LHCN-M2 (cell line): Measurements from ENCODE around the gene BIN1. TPM values are rescaled to one million over a fixed set of nuclear protein-coding genes. Genes with fewer than 3 reads are reported as not detected.
A peak's percentile ranks its signal among the peaks of the same experiment; 100 is the strongest.

Source experiments
- DNase-seq: peaks from one replicate; pipeline ENCODE4 v3.0.0-alpha.2; 2012; ENCODE audit warnings: low read depth
- total RNA-seq: library from RNA; depleted of rRNA; stranded (reverse); fragments of >200 nt; gene quantifications from 2 replicates; pipeline ENCODE4 v1.2.3, GENCODE V29; 2014

The BIN1 gene
- total RNA-seq, 1 experiment from 2014 or later = 174 TPM

DNA sequence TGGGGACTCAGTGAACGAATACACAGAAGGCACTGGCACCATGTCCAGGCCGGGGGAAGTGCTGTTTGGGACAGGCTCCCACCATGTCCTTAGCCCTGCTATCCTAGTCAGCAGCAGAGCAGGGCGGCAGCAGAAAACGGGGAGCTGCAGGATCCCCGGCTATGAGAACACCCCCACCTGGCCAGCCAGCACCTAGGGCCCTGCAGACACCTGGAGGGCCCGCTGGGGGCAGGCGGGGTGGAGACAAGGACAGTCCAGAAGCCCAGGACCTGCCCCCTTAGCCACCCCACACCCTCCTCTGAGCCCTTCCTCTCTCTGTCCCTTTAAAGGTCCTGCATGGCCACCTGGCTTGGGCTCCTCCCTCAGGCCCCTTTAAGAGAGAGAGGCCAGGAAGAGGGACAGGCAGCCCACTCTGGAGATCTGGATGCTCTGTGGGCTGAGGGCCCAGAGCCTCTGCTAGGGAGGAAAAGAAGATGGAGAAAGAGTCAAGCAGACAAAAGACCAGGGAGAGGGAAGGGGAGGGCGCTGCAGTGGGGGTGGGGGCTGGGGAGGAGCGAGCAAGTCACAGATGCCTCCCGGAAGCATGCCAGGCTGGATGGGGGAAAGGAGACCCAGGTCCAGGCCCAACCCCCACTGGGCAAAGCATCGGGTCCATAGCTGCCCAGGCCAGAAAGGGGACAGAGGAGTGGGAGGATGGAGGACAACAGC lies 48.6 kb downstream of the BIN1 start:
- no peak for DNase-seq

DNA sequence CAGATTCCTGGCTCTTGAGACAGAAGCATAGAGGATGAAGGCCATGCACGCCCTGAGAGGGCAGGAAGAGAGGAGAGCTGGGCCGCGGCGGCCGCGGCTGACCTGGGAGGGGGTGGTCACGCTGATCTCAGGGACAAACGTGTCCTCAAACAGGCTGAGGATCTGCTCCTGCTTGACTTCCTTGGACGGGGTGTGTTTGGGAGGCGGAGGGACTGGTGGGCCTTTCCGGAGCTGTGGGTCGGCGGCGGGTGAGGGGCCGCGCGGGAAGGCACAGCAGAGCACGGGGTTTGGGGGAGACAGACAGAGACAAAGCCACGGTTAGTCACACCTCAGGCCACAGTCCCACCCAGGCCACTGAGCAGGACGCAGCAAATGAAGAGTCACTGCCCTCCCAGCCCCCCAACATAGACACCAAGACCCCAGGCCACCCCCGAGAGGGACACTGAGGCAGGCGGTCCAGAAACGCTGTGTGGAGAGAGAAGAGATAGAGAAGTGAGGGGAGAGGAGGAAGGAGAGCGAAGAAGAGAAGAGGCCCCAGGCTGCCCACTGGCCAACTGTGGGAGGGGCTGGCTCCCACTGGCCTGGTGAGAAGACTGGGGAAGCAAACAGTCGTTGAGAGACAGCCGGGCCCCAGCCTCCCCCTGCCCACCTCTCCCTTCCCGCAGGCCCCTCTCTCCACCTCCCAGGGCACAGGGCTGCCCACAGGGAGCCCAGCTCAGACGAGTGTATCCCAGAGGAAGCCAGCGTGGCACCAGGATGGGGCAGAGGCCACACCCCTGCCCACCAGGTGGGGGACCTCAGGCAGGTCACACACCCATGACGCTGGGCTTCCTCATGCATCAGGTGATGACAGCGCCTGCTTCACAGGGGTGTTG lies 49.3 kb downstream of the BIN1 start:
- no peak for DNase-seq

DNA sequence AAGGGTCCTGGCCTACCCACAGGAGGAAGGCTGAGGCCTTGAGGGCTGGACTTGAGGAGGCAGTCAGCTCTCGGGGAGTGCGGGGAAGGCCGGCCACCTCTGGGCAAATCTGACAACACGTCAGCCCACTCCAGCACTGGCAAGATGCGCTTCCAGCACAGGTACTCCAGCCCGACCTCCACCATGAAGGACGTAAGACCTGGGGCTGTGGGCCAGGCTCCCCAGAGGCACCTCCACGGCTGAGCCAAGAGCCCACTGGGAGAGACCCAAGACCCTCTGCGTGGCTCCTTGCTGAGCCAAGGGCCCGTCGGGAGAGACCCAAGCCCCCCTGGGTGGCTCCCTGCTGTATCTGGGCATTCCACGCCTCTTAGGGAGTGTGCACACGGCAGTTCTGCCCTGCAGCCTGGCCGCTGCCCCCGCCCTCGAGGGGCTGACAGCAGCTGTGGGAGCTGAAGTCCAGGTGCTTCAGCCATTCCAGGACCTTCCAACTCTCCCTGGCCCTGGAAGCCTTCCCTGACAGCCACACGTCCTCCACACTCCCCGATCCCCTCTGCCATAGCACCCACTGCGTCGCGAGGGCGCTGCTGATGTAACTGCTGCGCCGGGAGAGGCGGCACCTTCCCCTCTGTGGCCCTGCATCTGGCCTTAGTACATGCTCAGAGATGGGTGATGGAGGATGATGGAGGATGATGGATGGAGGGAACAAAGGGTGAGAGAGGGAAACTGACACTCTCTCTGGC lies 50.2 kb downstream of the BIN1 start:
- DNase-seq = no peak

DNA sequence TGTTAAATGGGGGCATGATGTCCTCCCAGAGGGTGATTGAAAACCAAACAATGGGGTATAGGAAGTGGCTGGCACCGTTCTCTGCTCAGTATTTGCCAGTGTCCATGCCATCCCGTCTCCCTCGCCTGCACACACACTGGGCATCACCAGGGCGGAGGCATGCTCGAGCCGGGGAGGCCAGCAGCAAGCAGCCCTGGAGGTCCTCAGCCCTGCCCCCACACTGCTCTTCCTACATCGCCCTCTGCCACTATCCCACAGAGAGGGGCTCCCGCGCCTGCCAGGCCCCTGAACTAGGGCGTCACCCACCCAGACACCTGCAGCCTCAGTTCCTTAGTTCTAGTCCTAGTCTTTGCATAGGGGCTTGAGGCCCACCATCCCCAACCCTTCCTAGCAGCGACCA lies 50.9 kb downstream of the BIN1 start:
- no peak for DNase-seq

DNA sequence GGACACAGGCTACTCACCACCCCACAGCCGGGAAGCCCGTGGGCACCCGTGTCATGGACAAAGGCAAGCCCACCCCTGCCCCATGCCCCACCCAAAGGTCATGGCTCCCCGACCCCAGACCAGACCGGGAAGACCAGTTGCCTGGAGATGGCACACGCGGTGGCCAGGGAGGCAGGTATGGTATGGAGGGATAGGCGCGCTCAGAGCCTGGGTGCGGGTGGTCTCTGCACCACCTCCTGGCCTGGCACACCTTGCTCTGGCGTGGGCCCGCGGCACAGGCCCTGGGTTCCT lies 51.2 kb downstream of the BIN1 start:
- no peak for DNase-seq

DNA sequence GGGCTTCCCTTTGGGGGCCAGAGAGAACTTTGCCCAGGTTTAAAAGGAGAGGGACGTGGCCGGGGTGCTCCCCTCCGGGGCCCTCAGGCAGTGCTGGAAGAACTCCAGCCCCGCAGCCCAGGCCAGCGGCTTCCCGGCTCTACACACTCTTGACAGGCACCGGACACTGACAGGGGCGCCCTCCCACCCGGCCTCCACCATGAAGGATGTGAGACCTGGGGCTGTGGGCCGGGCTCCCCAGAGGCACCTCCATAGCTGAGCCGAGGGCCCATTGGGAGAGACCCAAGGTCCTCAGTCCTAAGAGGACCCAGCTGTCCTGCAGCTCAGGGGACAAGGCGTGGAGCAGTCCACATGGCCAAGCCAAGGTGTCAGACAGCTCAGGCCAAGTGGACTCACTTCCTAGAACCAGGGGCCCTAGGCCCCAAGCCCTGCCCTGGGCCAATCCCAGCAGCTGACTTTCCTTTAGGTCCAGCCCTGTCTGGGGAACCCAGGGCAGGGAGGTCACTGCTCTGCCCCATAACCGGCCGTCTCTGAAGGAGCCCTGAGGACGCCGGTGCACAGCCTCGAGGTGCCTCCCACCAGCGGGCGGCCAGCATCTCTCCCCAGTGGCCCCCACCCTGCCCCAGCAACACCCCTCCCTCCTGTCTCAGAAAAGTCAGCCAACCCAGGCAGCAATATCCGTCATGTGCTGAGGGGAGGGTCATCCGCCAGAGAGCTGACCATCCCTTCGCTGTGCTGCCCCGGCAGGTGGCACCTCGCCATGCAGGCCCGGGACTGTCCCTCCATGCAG lies 51.8 kb downstream of the BIN1 start:
- no peak for DNase-seq

DNA sequence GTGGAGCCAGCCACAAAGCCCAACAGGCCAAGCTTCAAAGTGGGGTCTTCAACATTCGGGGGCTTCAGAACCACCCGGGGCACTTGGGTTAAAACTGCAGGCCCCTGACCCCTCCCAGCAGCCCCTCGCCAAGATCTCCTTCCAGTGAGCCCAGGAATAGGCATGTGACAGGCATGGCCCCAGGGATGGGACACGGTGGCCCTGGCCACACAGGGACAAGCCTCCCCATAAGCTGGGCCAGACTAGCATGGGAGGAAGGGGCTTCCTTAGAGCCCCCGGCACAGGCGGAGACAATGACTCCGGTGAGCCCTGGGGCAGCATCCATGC lies 52.4 kb downstream of the BIN1 start:
- no peak for DNase-seq

DNA sequence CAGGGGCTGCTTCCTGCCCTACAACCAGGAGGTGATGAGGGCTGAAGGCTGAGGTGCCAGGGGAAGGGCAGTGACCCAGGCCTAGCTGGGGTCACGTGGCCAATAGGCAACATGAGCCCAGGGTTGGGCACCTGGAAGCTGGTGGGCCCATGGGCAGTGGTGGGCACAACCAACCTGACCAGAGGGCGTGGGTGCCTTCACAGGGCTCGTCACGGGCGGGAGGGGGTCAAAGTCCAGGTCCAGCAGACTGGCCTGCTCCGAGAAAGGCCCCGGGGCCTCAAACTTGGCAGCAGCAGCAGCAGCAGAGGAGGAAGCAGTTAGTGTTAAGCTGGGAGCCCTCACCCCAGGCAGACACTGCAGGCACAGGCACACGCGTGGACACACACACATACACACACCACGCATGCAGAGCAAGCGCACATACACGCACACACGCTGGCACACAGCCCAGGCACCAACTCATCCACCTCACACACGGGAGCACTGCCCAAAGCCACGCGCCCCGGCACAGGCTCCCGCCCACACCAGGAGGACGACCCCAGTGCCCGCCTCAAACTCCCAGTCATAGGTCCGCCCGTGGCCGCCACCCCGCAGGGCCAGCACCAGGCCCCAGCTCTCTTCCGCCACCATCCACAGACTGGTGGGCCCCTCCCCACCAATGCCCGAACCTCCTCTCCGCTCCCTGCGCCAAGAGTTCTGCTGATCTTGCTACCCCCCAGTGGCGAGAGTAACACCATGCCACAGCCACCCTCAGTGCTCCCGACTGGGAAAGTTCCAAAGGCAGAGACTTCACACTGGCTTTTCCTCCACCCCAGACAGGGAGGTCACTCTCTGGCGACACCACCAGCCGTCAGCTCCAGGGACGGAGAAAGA lies 53.0 kb downstream of the BIN1 start:
- DNase-seq = no peak

DNA sequence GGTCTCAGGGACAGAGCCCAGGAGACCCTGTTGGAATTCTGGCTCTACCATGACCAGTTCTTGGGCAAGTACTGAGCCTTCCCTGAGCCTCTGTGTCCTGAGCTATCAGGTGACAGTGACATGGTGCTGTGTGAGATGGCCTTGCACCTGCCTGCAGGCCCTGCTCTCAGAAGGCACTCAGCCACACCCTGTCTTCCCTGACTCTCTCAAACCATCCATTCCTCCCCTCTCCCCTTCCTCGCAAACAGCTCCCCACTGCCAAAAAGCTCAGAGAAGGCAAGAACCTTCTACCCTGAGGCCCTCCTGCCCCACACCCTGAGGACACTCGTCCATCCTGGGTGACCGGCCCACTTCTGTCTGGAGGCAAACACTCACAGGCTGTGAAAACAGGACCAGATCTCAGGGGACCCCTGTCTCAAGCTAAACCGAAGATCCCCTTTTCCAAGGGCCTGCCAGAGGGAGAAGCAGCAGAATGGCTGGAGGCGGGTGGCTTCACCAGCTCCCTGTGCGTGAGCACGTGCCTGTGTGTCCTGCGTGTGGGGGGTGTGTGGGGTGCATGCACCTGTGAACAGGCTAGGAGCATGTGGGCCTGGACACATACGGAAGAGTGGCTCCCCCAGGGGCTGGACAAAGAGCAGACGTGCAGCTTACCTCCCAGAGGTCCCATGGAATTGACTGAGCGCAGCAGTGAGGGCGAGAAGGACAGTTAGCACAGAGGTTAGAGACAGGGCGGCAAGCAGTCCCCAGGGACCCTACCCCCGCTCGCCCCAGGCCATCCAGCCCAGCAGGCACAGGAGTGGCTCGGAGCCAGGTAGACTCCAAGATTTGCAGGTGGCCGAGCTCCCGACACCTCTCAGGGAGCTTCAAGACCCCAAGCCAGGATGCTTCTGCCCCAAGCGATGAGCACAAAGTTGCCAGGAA lies 53.9 kb downstream of the BIN1 start:
- DNase-seq = no peak

DNA sequence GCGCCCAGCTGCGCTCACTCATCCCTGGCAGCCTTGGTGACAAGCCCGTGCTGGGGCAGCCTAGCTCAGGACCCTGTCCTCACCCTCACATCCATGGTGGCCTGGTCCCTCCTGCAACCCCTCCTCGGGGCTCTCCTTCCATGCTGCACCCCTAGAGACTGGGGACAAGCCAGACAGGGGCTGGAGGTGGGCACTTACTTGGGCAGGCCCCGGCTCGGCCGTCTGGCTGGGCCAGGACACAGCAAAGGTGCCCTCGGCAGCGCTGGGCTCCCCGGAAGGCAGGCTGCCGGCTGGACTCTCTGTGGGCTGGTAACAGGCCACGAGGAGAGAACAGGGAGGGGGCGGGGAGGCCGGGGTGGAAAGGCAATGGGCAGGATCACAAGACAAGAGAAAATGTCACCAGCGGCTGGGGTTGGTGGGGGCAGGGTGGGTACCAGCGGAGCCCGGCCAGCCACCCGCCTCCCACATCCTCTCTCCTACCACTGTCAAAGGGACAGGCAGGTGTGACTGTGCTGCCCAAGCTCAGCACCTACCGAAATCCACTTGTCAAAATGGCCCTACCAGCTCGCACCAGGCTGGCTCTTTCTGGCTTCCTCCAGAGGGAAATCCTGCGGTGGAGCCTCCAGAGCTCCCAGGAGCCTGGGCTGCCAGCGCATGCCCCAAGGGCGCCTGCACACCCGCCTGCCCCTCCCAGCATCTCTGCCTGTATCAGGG lies 54.7 kb downstream of the BIN1 start:
- no peak for DNase-seq

DNA sequence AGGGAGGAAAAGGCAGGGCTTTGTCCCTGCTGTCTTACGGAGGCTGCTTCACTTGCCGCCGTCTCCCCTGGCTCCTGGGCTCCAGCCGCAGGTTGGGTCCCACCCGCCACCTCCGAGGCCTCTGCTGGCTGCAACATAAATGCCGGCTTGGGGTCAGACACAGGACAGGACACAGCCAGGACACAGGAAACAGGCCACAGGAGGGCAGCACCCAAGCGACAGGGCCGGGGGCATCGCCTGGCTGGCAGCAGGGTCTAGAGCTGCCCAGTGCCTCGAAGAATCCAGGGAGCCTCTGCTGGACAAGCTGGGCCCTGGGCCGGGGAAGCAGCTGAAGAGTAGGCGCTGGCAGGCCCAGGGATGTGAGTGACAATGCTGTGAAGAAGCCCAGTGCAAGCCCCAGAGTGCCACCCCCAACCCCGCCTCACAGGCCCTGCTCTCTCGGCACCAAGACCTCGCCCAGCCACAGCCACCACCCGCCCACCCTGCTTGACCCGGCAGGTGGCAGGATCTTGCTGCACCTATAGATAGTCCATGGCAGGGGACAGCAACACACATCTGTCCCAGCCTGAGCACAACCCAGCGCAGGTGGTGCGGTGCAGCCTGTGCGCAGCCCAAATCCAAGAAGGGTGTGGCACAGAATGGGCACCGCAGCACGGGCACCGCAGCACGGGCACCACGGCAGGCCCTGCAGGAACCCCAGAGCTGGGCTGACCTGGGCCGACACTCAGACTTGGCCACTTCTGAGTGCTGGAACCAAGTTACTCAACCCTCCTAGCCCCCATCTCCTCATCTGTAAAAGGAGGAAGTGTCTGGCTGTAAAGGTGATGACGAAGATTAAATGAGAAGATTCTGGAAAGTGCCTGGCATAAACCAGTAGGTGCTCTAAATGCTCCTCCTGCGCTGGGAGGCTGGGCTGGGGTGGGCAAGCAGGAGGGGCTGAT lies 55.6 kb downstream of the BIN1 start:
- DNase-seq = no peak

DNA sequence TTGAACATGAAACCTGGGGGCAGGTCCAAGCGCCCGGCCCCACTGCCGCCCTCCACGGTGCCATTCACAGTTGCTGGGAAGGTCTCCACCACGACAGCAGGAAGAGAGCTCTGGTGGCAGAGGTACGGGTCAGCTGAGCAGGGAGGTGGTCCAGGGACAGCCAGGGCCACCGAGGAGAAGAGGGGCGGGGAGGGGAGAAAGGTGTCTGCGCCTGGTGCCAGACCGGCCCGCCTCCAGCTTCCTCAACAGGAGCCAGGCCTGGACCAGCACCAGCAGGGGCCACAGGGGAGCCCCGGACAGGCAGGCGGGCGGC lies 56.2 kb downstream of the BIN1 start:
- no peak for DNase-seq

DNA sequence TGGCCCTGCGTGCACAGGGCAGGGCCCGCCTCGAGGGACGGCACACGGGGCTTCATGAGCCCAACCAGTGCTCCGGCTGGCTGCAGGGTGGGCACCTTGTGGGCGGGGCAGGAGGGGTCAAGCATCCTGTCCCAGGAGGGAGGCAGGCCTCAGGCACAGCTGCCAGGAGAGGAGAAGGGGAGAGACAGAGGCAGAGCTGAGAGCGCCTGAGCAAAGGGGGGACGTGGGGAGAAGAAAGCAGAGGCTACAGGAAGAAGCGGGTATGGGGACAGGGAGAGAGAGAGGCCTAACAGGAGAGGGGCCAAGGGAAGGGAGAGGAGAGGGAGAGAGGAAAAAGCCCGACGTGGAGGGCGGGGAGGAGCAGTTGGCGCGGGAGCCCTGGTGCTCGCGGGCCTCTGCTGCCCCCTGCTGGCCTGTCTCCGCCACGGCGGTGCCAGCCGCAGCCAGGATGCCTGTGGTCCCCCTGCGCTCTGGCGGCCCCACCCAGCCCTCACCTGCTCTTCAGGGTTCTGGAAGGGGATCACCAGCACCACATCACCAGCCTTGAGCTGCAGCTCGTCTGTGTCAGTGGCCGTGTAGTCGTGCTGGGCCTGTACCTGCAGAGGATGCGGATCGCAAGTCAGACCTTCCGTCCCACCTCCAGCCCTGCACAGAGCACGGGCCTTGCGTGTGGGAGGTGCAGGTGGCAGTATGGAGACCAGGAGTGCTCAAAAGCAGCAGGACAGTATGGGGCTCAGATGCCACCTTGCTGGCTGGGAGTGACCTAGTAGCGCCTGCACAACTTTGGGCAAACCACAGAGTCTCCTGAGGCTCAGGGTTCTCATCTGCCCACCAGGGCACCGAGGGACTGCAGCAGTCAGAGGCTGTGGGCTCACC lies 56.8 kb downstream of the BIN1 start:
- DNase-seq = peak; percentile 39

DNA sequence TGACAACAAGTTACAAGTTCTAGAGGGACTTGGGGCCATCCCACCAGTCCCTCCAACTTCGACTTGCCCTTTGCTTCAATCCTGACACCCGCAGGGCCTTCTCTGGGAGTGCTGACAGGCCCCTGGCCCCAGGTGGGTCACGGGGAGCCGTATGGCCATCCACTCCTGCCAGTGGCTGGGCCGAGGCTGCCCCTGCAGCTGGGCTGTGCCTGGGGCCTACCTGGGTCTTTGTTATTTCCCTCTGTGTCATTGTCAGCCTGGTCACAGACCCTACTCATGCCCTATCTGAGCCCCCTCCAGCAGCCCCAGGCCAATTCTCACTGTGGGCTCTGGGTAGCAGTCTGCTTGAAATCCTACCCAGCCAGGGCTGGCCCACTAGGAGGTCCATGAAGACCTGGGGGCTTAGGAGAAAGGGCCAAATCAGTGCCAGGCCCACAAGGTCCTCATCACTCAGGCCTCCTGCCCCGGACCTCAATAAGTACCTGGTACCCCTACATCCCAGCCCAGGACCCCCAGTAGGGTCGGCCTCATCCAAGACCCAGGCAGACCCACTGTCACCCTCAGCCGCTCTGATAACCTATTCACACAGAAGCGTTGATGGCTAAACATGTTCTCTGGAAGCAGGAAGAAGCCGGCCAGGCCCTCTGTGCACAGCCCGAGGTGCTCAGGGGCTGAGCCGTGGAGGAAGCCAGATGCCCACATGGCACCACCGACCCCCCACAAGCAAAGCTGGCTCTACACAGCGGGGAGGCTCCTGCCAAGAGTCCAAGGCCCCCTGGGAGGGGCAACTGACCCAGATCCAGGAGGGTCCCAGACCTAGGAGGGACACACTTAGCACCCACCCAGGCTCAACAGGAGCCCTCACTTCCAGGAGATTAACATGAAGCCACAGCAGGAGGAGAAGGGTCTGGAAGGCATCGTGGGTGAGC lies 57.7 kb downstream of the BIN1 start:
- no peak for DNase-seq

DNA sequence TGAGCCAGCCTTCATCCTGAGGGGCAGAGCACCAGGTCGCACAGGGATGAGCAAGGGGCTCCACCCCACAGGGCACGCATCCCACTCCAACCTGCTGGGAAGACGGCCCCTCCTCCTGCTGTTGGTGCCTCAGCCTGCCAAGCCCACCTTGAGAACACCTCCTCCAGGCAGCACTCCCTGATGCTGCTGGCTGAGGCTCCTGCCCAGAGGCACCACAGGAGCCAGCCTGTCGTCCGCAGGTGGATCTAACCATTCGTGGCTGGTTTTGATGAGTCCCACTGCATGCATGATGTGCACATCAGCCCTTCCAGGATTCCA lies 58.4 kb downstream of the BIN1 start:
- no peak for DNase-seq
